HG03378 (cell line): ENCODE measurements around the gene BCAR1.
"Not testable (repeated sequence)": the region's sequence is repeated elsewhere in the genome, so short reads cannot be mapped to it uniquely, and the experiment has no call there.

ENCODE experiments used
- ATAC-seq: cut with Tn5 transposase; IDR thresholded peaks from one replicate; pipeline ENCODE4 v1.9.1; 2021; ENCODE audit warnings: mild to moderate bottlenecking, moderate library complexity; ENCODE audit not compliant: unreplicated experiment

Gene BCAR1

DNA sequence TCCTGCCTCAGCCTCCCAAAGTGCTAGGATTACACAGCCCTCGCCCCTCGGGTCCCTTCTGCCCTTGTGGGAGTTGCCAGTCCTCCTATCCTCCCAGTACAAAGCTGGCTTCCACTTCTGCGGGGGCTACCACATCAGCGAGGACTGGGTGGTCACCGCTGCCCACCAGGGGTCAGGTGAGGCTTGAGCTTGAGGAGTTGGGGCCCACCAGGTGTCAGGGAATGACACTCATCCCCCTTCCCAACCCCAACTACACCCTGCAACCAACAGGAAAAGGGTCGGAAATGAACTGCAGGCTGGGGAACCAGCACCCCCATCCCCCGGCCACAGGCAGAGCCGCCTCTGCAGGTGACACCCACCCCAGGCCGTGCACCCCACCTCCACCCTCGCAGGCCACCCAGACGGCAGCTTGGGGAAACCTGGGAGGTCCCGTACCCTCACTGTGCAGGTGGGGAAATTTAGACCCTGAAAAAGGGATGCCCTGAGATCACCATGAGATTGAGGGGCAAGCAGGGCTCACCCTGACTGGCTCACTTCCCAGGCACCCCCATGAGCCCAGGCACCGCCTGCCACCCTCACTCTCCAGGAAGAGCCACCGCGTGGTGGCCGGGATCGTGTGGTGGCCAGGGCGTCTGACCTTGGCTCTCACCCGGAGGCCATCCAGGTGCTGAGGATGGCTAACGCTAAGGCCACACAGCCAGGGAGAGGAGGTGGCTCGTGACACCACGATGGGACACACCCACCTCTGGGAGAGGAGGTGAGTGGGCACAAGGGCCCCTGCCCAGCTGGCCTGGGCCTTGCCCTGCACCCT lies 24.7 kb downstream of the BCAR1 start:
- ATAC-seq = no peak

DNA sequence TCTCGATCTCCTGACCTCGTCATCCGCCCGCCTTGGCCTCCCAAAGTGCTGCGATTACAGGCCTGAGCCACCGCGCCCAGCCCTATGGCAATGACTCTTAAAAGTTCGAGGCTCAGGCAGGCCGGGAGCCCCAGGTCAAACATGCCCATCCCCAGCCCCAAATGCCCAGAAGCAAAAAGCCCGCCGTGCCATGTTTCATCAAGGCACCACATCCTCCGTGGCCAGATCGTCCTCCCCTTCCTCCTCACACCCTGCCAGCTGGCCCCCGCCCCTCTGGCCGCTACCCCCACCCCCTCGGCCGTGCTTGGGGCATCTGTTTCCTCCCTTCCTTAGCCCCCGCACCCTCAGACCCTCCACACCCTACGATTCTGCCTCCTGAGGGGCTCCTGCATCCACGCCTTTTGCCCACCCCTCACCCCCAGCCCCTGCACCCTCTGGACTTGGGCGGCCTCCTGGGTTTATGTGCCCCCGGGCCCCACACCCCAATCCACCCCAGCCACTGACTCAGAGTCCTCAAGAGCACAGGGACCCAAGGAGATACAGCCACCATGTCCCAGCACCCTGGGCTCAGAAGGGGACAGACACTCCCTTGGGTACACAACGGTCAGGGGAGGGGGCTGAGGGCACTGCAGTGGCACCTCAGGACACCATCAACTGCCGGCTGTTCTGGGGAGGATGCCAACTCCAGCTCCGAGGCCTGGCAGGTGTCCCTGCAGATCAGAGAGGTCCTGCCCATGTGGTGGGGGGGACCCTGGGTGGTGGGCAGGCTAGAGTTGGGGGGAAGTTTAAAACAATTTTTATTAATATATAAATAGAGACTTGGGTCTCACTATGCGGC lies 25.5 kb downstream of the BCAR1 start:
- ATAC-seq = no peak

DNA sequence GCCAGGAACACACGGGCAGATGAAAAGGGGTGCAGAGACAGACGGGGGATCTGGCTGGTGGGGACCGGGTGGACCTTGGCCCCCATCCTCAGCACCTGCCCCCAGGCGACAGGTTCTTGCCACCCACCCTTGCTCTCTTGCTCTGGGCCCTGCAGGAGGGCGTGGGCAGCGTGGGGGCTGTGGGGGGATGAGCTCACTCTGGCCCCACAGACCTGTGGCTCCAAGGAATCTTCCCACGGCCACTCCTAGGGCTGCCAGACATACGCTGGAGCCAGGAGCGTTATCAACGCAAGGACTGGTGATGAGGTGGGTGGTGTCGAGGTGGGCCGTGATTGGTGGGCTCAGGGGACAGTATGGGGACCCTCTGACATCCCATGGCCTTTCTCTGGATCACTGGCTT lies 26.3 kb downstream of the BCAR1 start:
- ATAC-seq = no peak

DNA sequence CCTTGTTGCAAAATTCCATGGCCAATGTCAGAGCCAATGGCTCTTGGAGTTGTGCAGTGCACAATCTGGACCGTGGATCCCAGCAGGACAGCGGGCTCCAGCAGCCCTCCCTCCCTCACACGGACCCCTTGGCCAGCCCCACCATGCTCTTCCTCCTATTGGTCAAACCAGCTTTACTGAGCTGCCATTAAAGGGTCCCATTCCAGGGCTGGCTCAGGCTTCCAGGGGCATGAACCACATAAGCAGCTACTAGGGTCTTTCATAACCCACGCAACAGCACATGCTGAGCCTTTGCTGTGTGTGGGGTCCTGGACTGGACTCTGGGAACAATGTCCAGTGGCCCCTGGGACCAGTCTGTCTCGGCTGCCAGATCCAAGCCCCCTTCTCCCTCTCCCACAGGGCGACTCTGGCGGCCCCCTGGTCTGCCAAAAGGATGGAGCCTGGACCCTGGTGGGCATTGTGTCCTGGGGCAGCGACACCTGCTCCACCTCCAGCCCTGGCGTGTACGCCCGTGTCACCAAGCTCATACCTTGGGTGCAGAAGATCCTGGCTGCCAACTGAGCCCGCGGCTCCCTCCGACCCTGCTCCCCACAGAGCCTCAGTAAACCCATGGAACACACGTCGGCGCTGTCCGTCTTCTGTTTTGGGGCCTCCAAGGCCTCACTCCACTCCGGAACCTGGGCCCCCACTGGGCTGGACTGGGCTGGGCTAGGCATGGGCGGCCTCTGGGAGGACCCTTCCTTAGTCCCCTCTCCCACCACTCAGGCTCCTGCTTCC lies 26.9 kb downstream of the BCAR1 start:
- no peak for ATAC-seq

DNA sequence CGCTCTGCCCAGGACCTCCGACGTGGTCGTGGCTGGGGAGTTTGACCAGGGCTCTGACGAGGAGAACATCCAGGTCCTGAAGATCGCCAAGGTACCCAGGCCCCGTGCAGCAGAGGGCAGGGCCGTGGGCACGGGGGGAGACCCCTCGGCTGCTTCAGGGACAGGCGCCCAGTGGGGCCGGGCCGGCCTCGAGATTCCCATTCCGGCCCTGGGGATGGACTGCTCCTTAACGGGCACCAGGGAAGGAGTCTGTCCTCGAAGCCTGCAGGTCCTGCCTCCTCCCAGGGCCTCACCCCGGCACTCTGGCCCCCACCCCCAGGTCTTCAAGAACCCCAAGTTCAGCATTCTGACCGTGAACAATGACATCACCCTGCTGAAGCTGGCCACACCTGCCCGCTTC lies 28.3 kb downstream of the BCAR1 start:
- not testable (repeated sequence) for ATAC-seq

DNA sequence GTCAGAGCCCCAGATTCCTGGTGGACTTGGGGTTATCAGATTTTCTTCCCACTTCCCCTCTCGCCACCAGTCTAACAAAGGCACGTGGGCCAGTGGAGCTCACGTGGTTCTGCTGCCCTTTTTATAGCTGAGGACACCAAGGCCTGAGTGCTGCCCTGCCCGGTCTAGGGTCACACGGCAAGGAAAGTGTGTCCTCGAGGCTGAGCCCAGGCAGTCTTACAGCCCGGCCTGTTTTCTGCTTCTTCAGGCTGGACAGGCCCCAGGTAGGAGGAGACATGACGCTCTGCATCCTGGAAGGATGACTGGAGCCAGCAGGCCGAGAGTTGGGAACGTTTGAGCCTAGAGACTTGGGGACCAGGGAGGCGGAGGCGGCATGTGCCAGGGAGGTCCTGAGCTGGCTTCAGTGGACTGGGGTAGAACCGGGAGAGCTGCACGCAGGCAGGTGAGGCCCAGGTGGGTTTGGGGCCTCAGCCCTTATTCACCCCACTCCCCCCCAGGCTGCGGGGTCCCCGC lies 29.1 kb downstream of the BCAR1 start:
- no peak for ATAC-seq

DNA sequence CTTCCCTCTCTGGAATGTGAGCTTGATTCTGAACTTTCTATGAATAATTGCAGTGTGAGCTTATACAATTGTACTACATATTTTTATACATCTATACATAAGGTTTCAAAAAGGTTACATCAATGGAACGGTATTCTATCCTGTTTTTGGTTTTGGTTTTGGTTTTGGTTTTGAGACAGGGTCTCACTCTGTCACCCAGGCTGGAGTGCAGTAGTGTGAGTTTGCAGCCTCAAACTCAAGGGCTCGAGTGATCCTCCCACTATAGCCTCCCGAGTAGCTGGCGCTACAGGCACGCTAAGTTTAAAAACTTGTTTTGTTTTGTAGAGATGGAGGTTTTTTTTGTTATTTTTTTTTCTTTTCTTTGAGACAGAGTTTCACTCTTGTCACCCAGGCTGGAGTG lies 31.6 kb downstream of the BCAR1 start:
- ATAC-seq = peak; percentile 67

DNA sequence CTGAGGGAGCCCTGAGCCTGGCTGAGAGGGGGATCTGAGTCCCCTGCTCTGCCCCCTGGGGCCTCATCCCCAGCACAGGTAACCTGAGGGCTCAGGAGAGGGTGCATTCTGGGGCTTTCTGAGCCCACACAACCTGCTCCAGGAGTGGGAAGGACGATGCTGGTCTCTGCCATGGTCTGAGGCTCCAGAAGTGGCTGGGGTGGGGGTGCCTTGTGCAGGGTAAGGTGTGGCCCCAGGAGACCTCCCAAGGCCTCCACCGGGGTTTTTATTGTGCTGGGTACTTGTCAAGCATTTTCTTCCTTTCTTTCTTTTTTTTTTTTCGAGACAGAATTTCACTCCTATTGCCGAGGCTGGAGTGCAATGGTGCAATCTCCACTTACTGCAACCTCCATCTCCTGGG lies 32.3 kb downstream of the BCAR1 start:
- no peak for ATAC-seq

DNA sequence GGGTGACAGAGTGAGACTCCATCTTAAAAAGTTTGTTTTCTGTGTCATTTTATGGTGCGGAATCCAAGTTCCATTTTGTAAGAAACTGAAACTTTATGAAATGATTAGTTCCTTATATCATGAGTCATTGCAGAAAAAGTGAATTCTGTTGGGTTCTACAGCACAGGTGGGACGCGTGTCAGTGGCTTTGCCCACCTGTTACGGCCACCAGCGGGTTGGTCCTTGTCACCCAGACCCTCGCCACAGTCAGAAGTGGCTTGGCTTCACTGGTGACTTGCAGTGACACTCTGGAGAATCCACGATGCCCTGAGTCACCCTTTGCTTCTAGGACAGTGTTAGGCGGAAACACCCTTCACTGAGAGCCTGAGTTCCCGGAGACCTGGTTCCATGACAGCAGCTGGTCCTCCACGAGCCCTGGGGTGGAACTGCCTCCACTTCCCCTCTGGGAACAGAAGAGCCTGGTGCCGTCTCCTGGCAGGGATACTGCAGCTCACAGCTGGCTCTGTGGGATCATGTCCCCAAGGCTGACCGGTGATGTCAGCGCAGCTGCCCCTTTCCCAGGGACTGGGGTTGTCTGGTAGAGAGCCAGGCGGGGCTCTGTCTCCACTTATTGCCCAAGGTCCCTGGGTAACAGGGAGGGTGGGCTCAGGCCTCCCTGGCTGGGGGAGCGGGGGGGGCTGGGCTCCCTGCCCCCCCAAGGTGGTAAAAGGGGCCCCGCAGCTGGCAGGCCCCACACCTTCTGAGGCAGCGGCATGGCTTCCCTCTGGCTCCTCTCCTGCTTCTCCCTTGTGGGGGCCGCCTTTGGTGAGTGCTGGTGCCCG lies 33.0 kb downstream of the BCAR1 start, which contains the start of gene CTRB1:
Gene CTRB1 (plus strand): TSS at position 733 of the 821 bp plus-strand sequence. CDS start 20 bp downstream, at position 753.
- peak; percentile 59 for ATAC-seq

DNA sequence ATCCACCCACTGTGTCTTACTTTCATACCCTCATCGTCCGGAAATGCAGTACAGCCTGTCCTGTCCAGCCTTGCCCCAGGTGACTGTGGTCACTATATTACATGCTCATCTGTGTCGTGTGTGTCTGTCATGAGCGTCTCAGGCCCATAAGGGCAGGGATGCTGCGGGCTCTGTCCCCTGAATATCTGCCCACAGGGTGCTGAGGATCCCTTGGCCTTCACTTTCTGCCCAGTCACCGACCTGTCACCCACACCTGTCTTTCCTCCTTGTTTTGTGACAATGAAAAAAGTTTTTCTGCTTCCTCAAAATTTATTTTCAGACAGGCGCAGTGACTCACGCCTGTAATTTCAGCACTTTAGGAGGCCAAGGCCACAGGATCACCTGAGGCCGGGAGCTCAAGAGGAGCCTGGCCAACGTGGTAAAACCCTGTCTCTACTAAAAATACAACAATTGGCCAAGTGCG lies 34.0 kb downstream of the BCAR1 start:
- no peak for ATAC-seq

DNA sequence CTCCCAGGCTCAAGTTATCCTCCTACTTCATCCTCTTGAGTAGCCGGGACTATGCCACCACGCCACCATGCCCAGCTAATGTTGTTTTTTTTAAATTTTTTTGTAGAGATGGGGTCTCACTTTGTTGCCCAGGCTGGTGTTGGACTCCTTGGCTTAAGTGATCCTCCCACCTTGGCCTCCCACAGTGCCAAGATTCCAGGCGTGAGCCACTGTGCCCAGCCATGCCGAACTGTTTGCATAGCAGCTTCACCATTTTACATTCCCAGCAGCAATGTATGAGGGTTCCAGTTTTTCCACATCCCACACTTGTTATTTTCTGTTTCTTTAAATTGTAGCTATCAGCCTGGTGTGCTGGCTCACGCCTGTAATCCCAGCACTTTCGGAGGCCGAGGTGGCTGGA lies 34.8 kb downstream of the BCAR1 start:
- ATAC-seq = no peak

DNA sequence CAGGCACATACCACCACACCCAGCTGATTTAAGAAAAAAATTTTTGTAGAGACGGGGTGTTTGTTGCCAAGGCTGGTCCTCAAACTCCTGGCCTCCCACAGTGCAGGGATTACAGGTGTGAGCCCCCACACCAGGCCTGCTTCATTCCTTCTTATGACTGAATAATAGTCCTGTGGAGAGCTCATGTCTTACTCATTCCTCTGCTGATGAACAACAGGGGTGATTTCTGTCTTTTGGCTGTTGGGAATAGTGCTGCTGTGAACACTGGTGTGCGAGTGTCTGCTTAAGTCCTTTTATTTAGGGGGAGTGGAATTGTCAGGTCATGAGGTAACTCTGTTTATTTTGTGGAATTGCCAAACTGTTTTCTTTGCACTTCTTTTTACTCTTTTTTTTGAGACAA lies 35.3 kb downstream of the BCAR1 start:
- no peak for ATAC-seq

DNA sequence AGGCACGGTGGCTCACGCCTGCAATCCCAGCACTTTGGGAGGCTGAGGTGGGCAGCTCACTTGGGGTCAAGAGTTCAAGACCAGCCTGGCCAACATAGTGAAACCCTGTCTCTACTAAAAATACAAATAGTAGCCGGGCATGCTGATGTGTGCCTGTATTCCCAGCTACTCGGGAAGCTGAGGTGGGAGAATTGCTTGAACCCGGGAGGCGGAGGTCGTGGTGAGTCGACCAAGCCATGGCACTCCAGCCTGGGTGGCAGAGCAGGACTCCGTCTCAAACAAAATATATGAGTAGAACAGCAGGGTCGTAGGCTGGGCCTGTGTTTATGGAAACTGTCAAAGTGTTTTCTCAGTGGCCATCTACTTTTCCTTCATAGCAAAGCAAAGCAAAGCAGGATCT lies 40.1 kb downstream of the BCAR1 start:
- ATAC-seq = not testable (repeated sequence)

DNA sequence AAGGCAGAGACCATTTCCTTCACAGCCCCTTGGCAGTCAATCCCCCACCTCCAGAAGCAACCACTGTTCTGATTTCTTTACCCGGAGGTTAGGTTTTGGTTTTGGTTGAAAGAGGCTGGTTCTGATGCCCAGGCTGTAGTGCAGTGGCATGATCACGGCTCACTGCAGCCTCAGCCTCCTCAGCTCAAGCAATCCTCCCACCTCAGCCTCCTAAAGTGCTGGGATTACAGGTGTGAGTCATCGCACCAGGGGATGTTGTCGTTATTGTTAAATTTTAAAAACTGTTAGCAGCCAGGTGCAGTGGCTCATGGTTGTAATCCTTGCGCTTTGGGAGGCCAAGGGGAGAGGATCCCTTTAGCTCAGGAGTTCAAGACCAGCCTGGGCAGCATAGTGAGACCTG lies 41.5 kb downstream of the BCAR1 start:
- no peak for ATAC-seq

DNA sequence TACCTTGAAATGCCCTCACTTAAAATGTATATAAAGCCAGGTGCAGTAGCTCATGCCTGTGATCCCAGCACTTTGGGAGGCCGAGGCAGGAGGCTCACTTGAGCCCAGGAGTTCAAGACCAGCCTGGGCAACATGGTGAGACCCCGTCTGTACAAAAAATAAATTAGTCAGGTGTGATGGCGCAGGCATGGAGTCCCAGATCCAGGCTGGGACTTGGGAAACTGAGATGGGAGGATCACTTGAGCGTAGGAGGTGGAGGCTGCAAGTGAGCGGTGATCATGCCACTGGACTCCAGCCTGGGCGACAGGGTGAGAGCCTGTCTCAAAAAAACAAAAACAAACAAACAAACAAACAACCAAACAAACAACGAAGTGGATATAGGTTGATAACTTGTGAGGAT lies 41.9 kb downstream of the BCAR1 start:
- not testable (repeated sequence) for ATAC-seq

DNA sequence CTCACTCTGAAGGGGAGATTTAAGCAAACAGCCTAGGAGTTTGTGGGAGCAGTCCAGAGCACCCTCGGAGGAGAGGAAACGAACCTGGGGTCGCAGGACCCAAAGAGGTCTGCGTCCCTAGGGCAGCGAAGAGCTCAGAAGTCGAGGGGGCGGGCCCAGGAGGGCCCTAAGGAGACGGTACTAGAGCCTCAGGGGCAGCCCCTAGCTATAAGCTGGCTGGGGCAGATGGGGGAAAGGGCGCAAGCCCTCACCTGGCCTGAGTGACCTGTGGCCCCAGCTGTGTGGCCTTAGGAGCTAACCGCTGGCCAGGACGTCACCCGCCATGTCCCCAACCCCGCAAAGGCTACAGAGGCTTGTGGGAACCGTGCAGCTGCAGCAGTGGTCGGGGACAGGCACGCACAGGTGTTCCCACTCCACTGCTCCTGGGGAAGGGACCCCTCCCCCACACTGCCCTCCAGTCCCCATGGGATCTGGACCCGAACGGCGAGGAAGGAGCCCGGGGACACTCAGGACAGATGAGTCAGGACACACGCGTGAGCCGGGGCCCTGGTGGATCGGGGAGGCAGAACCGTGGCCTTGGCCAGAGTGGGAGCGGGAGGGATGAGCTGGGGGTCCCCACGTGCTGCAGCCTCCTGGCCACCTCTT lies 42.4 kb downstream of the BCAR1 start:
- no peak for ATAC-seq

DNA sequence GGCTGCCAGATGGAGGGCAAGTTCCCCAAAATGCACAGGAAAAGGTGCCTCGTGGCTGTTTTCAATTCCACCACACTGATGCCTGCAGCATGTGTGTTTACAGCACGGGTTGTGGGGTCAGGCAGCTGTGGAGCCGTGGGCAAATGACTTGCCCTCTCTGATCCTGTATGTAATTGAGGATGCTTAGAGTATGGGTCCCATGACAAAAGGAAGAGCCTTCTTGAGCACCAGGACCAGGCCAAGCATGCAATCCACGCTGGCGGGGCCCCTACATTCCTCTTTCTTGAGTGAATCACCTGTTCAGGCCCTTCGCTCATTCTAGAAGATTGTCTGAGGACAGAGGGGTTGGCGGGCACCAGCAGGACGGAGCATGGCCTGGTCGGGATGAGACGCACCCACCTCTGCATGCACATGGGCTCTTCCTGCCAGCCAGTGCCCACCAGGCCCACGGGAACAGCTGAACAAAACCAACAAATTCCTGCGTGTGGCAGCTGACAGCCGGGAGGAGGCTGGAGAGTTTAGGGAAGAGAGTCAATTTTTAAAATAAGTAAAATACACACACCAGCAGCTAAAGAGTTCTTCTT lies 43.1 kb downstream of the BCAR1 start:
- no peak for ATAC-seq

DNA sequence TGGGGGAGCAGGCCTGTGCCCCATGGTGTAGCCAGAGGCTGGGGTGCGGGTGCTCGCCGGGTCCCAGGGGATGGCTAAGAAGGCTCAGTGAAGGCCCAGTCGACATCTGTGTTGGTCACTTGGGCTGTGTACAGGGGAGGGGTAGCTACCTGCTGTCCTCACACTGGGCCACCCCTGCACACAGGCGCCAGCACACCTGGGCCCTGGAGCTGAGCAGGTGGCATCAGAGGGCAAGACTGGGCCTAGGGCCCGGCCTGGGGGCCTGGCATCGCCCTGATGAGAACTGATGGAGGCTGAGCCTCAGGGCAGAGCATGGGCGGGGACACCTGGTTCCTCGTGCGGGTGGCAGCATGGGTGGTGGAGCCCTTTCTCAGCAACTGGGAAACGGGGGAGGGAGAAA lies 43.6 kb downstream of the BCAR1 start:
- ATAC-seq = no peak

DNA sequence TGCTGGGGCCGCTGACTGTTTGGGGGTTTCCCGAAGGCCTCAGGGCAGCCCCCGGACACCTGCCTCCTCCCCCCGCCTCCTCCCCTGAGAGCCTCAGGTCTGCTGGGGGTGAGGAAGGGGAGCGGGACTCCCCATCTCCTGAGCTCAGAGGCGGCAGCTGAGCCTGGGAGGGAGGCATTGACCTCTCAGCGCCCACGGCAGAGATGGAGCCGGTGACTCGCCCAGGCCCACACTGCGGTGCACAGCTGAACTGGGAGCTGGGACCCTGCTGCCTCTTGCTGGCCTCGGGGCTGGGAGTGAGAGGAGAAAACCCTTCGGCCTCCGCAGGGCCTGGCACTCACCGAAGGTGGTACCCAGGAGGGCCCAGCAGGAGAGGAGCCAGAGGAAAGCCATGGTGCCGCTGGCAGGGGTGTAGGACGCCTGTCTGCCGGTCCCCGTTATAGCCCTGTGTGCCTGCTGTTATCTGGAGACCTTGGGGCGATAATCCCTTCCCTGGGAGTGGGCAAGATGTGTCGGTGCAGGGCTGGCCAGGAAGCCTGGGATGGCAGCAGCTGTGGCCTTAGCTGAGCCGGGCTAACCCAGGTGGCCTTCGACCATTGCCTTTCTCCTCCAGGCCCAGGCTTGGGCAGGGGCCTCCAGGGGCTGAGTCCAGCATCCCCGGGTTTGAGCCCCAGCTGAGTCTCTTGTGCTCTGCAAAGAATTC lies 44.5 kb downstream of the BCAR1 start, which contains the start of gene CTRB2:
Gene CTRB2 (minus strand): TSS at position 413 of the 703 bp plus-strand sequence. CDS start 20 bp downstream, at position 393.
- no peak for ATAC-seq
